Measurements from ENCODE around the gene ARID3C. TPM values are rescaled to one million over a fixed set of nuclear protein-coding genes. Genes with fewer than 3 reads are reported as not detected.

Gene ARID3C
- total RNA-seq, 4 donors from 2014 or later = not detected

GRCh38 chr9:34638138-34638445 lies 9.2 kb upstream of the ARID3C start:
- no peaks in the 10 kb centered on the region for H3K9me3 ChIP-seq
- no peak for DNase-seq
- TF ChIP-seq, protein P1, sequence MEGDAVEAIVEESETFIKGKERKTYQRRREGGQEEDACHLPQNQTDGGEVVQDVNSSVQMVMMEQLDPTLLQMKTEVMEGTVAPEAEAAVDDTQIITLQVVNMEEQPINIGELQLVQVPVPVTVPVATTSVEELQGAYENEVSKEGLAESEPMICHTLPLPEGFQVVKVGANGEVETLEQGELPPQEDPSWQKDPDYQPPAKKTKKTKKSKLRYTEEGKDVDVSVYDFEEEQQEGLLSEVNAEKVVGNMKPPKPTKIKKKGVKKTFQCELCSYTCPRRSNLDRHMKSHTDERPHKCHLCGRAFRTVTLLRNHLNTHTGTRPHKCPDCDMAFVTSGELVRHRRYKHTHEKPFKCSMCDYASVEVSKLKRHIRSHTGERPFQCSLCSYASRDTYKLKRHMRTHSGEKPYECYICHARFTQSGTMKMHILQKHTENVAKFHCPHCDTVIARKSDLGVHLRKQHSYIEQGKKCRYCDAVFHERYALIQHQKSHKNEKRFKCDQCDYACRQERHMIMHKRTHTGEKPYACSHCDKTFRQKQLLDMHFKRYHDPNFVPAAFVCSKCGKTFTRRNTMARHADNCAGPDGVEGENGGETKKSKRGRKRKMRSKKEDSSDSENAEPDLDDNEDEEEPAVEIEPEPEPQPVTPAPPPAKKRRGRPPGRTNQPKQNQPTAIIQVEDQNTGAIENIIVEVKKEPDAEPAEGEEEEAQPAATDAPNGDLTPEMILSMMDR (IDR thresholded peaks at IDR 0.05) = no peak
- TF ChIP-seq POLR2A (IDR thresholded peaks at IDR 0.05) = no peak
- peak overlapping the region; percentile 87 to 95 (median 90) for H3K27ac ChIP-seq
- peaks cover 0 to 14% (median 0%) of the 10 kb centered on the region in 3 donors for H3K36me3 ChIP-seq
- H3K4me3 ChIP-seq = peak overlapping the region; percentile 54 to 84 (median 73)
- intact Hi-C loops (cut with DNase I) = no loop called here
- peaks cover 15 to 47% (median 24%) of the 10 kb centered on the region in 3 donors for H3K4me1 ChIP-seq
- H3K27me3 ChIP-seq = no peaks in the 10 kb centered on the region
- 11 to 29% methylated on average over 5 to 7 of the region's 7 CpGs for WGBS, 2 donors

- 0% methylated on average over 2 of the region's 74 CpGs; no CpG with 5 or more reads in 1 of the 2 donors for WGBS, 2 donors
- intact Hi-C loops (cut with DNase I) = no loop called here
- DNase-seq = peak; percentile 64
- peaks cover 15 to 47% (median 24%) of the 10 kb centered on the region in 3 donors for H3K4me1 ChIP-seq
- peak within 1 kb of the TSS; percentile 87 to 95 (median 90) for H3K27ac ChIP-seq
- no peaks in the 10 kb centered on the region for H3K9me3 ChIP-seq
- peaks cover 0 to 14% (median 0%) of the 10 kb centered on the region in 3 donors for H3K36me3 ChIP-seq
- peak within 1 kb of the TSS; percentile 54 to 84 (median 73) for H3K4me3 ChIP-seq
- H3K27me3 ChIP-seq = no peaks in the 10 kb centered on the region
- TF ChIP-seq POLR2A (IDR thresholded peaks at IDR 0.05) = peak in 3 of 4 donors; percentile 8 to 89 (median 73)
- TF ChIP-seq, protein P1 (IDR thresholded peaks at IDR 0.05) = peak in 1 of 6 experiments; percentile 9
Observed at GRCh38 chr9:34637356-34638137, 8.7 kb upstream of the ARID3C start, which contains the start of gene SIGMAR1. Gene SIGMAR1 (minus strand): TSS chr9:34637787. CDS start chr9:34637697, 90 bp downstream.

- intact Hi-C loops (cut with DNase I) = no loop called here
- Histone ChIP-seq H3K27ac (peak overlapping the region; percentile 87 to 95 (median 90)), H3K4me3 (peak overlapping the region; percentile 54 to 84 (median 73)), H3K4me1 (peaks cover 15 to 47% (median 24%) of the 10 kb centered on the region in 3 donors), H3K27me3 (no peaks in the 10 kb centered on the region), H3K9me3 (no peaks in the 10 kb centered on the region), H3K36me3 (peaks cover 0 to 14% (median 0%) of the 10 kb centered on the region in 3 donors)
- no peak for TF ChIP-seq POLR2A (IDR thresholded peaks at IDR 0.05)
- TF ChIP-seq, protein P1 (IDR thresholded peaks at IDR 0.05) = no peak
- 3 to 5% methylated on average over 5 to 13 of the region's 23 CpGs for WGBS, 2 donors
- DNase-seq = no peak
Observed at GRCh38 chr9:34636791-34637355, 8.0 kb upstream of the ARID3C start.

GRCh38 chr9:34635556-34635955 lies 6.7 kb upstream of the ARID3C start:
- DNase-seq = no peak
- intact Hi-C loops (cut with DNase I) = no loop called here
- WGBS, 2 donors = 73 to 94% methylated on average over 3 to 10 of the region's 14 CpGs

More at GRCh38 chr9:34635556-34635955, 6.7 kb upstream of the ARID3C start:
- Histone ChIP-seq H3K4me3 (no peak overlapping the region), H3K9me3 (no peaks in the 10 kb centered on the region), H3K36me3 (peaks cover 0 to 14% (median 0%) of the 10 kb centered on the region in 3 donors), H3K27me3 (peaks cover 0 to 6% (median 0%) of the 10 kb centered on the region in 4 donors), H3K27ac (no peak overlapping the region), H3K4me1 (peaks cover 15 to 53% (median 29%) of the 10 kb centered on the region in 3 donors)
- TF ChIP-seq POLR2A (IDR thresholded peaks at IDR 0.05) = no peak
- TF ChIP-seq, protein P1 (IDR thresholded peaks at IDR 0.05) = no peak
